ENCODE measurements around the gene SPEN.

DNA sequence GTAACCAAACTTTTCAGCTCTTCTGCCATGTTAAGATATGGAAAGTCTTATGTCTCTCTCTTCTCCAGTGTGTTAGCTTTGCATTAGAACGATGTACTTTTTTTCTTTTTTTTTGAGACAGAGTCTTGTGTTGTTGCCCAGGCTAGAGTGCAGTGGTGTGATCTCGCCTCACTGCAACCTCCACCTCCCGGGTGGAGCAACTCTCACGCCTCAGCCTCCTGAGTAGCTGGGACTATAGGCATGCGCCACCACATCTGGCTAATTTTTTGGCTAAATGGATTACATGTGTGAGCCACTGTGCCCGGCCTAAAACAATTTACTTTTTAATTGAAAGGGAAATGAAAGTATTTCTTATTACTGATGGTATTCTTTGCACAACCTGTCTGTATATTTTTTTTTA, 35.8 kb downstream of the SPEN start:
- TF ChIP-seq POLR2A (IDR thresholded peaks at IDR 0.05), result no peak
- TF ChIP-seq, protein P1, sequence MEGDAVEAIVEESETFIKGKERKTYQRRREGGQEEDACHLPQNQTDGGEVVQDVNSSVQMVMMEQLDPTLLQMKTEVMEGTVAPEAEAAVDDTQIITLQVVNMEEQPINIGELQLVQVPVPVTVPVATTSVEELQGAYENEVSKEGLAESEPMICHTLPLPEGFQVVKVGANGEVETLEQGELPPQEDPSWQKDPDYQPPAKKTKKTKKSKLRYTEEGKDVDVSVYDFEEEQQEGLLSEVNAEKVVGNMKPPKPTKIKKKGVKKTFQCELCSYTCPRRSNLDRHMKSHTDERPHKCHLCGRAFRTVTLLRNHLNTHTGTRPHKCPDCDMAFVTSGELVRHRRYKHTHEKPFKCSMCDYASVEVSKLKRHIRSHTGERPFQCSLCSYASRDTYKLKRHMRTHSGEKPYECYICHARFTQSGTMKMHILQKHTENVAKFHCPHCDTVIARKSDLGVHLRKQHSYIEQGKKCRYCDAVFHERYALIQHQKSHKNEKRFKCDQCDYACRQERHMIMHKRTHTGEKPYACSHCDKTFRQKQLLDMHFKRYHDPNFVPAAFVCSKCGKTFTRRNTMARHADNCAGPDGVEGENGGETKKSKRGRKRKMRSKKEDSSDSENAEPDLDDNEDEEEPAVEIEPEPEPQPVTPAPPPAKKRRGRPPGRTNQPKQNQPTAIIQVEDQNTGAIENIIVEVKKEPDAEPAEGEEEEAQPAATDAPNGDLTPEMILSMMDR (IDR thresholded peaks at IDR 0.05), result no peak
